Astrocyte of the cerebellum (primary cell): Measurements from ENCODE around the gene JMY.

Source experiments
- DNase-seq: peaks from one replicate; pipeline ENCODE4 v3.0.0-alpha.2; 2011; ENCODE audit warnings: low read depth
- H3K4me3 ChIP-seq: 2 replicates; pipeline ENCODE4 v1.5.1; 2011; ENCODE audit warnings: mild to moderate bottlenecking, low read depth, low read length, moderate library complexity
- CTCF ChIP-seq: IDR thresholded peaks from 2 replicates; pipeline ENCODE4 v1.5.1; 2012; ENCODE audit warnings: low read length, low read depth, moderate library complexity, mild to moderate bottlenecking; ENCODE audit errors: missing control alignments
- in situ Hi-C: cut with HindIII; loops from 2 replicates; pipeline ENCODE4 v1.10.0; 2017; ENCODE audit warnings: low sequenced_read_pairs

JMY gene

GRCh38 chr5:79200573-79201183, 35.3 kb upstream of the JMY start:
- peak; percentile 60 for TF ChIP-seq CTCF
- DNase-seq: no peak
- in situ Hi-C loops: no loop called here

GRCh38 chr5:79201206-79201605, 34.7 kb upstream of the JMY start:
- no peak for TF ChIP-seq CTCF
- no peak overlapping the region for H3K4me3 ChIP-seq
- in situ Hi-C loops: no loop called here
- no peak for DNase-seq

More at GRCh38 chr5:79200573-79201183, 35.3 kb upstream of the JMY start:
- no peak overlapping the region for H3K4me3 ChIP-seq

GRCh38 chr5:79202076-79202475, 33.9 kb upstream of the JMY start:
- in situ Hi-C loops: no loop called here
- no peak for TF ChIP-seq CTCF
- no peak overlapping the region for H3K4me3 ChIP-seq
- DNase-seq: peak; percentile 9

- in situ Hi-C loops: no loop called here
- no peak overlapping the region for H3K4me3 ChIP-seq
- TF ChIP-seq CTCF: no peak
- no peak for DNase-seq
Observed at GRCh38 chr5:79205965-79206364, 30.0 kb upstream of the JMY start.

GRCh38 chr5:79206541-79206940, 29.4 kb upstream of the JMY start:
- no peak overlapping the region for H3K4me3 ChIP-seq
- in situ Hi-C loops: no loop called here
- TF ChIP-seq CTCF: no peak
- no peak for DNase-seq

GRCh38 chr5:79209505-79209904, 26.4 kb upstream of the JMY start:
- no peak for DNase-seq
- in situ Hi-C loops: no loop called here
- no peak for TF ChIP-seq CTCF
- H3K4me3 ChIP-seq: no peak overlapping the region
